H1 (cell line): ENCODE data around the gene CLIP4.

Source experiments
- CBX5 ChIP-seq: fragments of 300-800, 300-1000 bp; sonication (generic); IDR thresholded peaks from 2 replicates; pipeline ENCODE4 v1.7.1; 2016; ENCODE audit warnings: antibody characterized with exemption, low read length, low read depth
- CREB1 ChIP-seq: IDR thresholded peaks from 2 replicates; pipeline ENCODE4 v1.6.1; 2012; ENCODE audit warnings: inconsistent platforms
- E2F6 ChIP-seq: IDR thresholded peaks from 2 replicates; pipeline ENCODE4 v1.6.1; 2012; ENCODE audit warnings: inconsistent platforms
- EZH2 ChIP-seq: fragments of 200-600 bp; sonication (generic); IDR thresholded peaks from 2 replicates; pipeline ENCODE4 v1.7.1; 2012; ENCODE audit warnings: low read depth, mild to moderate bottlenecking, moderate library complexity, low read length, inconsistent platforms; ENCODE audit not compliant: severe bottlenecking
- FOSL1 ChIP-seq: IDR thresholded peaks from 2 replicates; pipeline ENCODE4 v1.6.1; 2011; ENCODE audit warnings: mild to moderate bottlenecking, low read depth, low read length, moderate library complexity; ENCODE audit not compliant: insufficient read depth
- GABPA ChIP-seq: IDR thresholded peaks from 2 replicates; pipeline ENCODE4 v1.6.1; 2011; ENCODE audit warnings: mild to moderate bottlenecking, low read length, moderate library complexity, borderline replicate concordance; ENCODE audit not compliant: insufficient read depth
- POLR2A ChIP-seq, 2 experiments: IDR thresholded peaks; 1 replicate in 1 of 2; 2 replicates in 1 of 2; pipeline ENCODE4 v1.6.1; 2011; ENCODE audit warnings: low read depth in 2 of 2, low read length in 2 of 2, mild to moderate bottlenecking in 2 of 2; ENCODE audit errors: control extremely low read depth in 1 of 2
- RFX5 ChIP-seq: IDR thresholded peaks from 2 replicates; pipeline ENCODE4 v1.6.1; 2011; ENCODE audit warnings: low read depth, low read length, improper control_type of control experiment, borderline replicate concordance
- SP1 ChIP-seq: IDR thresholded peaks from 2 replicates; pipeline ENCODE4 v1.6.1; 2011; ENCODE audit warnings: low read depth, low read length
- TAF1 ChIP-seq: IDR thresholded peaks from 2 replicates; pipeline ENCODE4 v1.6.1; 2011; ENCODE audit warnings: mild to moderate bottlenecking, low read depth, low read length
- TCF12 ChIP-seq: IDR thresholded peaks from 2 replicates; pipeline ENCODE4 v1.6.1; 2011; ENCODE audit warnings: low read depth, mild to moderate bottlenecking, low read length
- TF ChIP-seq, protein P1 (sequence below), 3 experiments: IDR thresholded peaks; 1 replicate in 2 of 3; 2 replicates in 1 of 3; pipeline versions ENCODE4 v1.5.1 to v1.6.1; 2011; ENCODE audit warnings: low read length in 3 of 3, mild to moderate bottlenecking in 3 of 3, inconsistent platforms in 2 of 3, low read depth in 1 of 3, moderate library complexity in 1 of 3; ENCODE audit not compliant: insufficient read depth in 1 of 3; ENCODE audit errors: control extremely low read depth in 1 of 3

DNA sequence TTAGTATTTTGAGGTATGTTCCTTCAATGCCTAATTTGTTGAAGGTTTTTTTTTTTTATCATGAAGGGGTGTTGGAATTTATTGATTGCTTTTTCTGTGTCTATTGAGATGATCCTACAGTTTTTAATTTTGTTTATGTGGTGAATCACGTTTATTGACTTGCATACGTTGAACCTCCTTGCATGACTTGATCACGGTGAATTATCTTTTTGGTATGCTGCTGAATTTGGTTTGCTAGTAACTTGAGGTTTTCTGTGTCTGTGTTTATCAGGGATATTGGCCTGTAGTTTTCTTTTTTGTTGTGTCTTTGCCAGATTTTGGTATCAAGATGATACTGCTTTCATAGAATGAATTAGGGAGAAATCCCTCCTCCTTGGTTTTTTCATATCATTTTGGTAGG lies 23.9 kb downstream of the CLIP4 start:
- TF ChIP-seq, protein P1, sequence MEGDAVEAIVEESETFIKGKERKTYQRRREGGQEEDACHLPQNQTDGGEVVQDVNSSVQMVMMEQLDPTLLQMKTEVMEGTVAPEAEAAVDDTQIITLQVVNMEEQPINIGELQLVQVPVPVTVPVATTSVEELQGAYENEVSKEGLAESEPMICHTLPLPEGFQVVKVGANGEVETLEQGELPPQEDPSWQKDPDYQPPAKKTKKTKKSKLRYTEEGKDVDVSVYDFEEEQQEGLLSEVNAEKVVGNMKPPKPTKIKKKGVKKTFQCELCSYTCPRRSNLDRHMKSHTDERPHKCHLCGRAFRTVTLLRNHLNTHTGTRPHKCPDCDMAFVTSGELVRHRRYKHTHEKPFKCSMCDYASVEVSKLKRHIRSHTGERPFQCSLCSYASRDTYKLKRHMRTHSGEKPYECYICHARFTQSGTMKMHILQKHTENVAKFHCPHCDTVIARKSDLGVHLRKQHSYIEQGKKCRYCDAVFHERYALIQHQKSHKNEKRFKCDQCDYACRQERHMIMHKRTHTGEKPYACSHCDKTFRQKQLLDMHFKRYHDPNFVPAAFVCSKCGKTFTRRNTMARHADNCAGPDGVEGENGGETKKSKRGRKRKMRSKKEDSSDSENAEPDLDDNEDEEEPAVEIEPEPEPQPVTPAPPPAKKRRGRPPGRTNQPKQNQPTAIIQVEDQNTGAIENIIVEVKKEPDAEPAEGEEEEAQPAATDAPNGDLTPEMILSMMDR (IDR thresholded peaks at IDR 0.05; ENCODE audit: control extremely low read depth in 1 of 3, insufficient read depth in 1 of 3, low read depth in 1 of 3, low read length in 3 of 3), result no peak
- no peak for TF ChIP-seq E2F6
- TF ChIP-seq FOSL1, result no peak
- TF ChIP-seq RFX5, result no peak
- TF ChIP-seq TAF1, result no peak
- no peak for TF ChIP-seq GABPA
- TF ChIP-seq POLR2A (IDR thresholded peaks at IDR 0.05; ENCODE audit: control extremely low read depth in 1 of 2, low read depth in 2 of 2, low read length in 2 of 2), result no peak
- no peak for TF ChIP-seq CBX5
- TF ChIP-seq EZH2, result no peak
- TF ChIP-seq CREB1, result no peak
- TF ChIP-seq SP1, result no peak
- no peak for TF ChIP-seq TCF12
